ENCODE data around the gene FAM168A.
"Not testable (repeated sequence)": the region's sequence is repeated elsewhere in the genome, so short reads cannot be mapped to it uniquely, and the experiment has no call there.

Gene FAM168A

GRCh38 chr11:73518195-73518594 is 79.7 kb downstream of the FAM168A start:
- no peak for DNase-seq (ENCODE audit: low spot score)

DNA sequence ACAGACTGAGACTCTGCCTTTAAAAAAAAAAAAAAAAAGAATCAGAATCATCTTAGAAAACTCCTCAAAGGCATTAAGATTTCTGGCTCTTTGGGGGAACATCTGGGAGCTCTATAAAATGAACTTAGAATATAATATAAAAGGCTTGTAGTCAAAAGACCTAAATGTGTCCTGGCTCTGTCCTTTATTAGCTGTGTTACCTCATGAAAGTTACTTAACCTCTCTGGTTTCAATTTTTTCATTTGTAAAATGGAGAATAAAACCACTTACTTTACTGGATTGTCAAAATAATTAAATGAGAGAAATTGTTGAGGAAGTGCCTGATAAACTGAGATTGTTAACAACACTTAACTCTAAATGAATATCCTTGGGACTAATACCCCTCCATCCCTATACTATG is 81.8 kb downstream of the FAM168A start:
- no peak for DNase-seq (ENCODE audit: low spot score)

DNA sequence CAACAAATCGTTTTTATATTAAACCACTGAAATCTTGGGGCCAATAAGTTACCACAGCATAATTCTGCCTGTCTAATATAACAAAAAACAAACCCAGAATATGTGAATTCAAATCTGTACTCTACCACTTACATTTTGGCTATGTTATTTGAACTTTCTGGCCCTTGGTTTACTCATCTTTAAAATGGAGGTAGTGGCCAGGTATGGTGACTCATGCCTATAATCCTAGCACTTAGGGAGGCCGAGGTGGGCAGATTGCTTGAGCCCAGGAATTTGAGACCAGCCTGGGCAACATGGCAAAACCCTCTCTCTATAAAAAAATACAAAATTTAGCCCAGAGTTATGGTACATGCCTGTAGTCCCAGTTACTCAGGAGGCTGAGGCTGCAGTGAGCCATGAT is 84.2 kb downstream of the FAM168A start:
- DNase-seq (ENCODE audit: low spot score), result no peak

- DNase-seq (ENCODE audit: low spot score), result no peak
Measured at GRCh38 chr11:73510877-73511276, 87.0 kb downstream of the FAM168A start.

- DNase-seq (ENCODE audit: low spot score), result no peak
Measured at GRCh38 chr11:73510106-73510505, 87.8 kb downstream of the FAM168A start.

DNA sequence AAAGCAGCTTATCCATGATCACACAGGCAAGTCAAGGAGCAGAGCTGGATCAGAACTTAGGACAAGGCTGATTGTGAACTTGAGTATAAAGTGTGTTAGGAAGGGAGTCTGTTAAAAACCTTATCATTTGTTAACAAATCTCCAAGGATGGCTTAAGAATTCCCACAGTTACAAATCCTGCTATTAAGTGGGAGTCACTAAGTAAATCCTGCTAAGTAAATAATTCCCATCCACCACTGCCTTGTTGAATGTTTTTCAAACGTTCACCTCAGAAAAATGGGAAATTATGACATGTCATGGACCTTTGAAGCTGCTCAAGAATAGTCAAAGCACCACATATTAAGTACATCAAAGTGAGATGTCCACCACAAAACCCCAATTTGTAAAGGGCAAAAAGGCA is 88.7 kb downstream of the FAM168A start:
- DNase-seq (ENCODE audit: low spot score), result no peak

GRCh38 chr11:73508243-73509176 is 89.4 kb downstream of the FAM168A start:
- no peak for DNase-seq (ENCODE audit: low spot score)

DNA sequence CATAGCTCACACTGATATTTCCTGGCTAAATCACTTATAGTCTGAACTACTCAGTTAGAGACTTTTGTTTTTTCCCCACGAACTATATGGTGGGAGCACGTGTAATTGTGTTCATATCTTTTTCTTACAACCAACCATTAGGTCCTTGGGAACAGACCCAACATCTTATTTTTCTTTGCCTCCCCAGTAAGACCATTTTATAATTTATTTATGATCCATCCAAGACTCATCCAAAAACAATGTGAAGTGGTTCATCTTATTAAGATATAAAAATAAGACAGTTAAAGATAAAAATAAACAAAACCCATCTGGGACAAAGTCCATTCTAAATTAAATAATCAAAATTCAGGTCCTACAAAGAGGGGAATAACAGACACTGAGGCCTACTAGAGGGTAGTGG is 90.8 kb downstream of the FAM168A start:
- no peak for DNase-seq (ENCODE audit: low spot score)

GRCh38 chr11:73506038-73506437 is 91.9 kb downstream of the FAM168A start:
- no peak for DNase-seq (ENCODE audit: low spot score)

GRCh38 chr11:73498343-73498742 is 99.6 kb downstream of the FAM168A start:
- DNase-seq (ENCODE audit: low spot score), result no peak

- DNase-seq (ENCODE audit: low spot score), result no peak
Measured at GRCh38 chr11:73496134-73496533, 101.8 kb downstream of the FAM168A start.

GRCh38 chr11:73495731-73496130 is 102.2 kb downstream of the FAM168A start:
- no peak for DNase-seq (ENCODE audit: low spot score)

DNA sequence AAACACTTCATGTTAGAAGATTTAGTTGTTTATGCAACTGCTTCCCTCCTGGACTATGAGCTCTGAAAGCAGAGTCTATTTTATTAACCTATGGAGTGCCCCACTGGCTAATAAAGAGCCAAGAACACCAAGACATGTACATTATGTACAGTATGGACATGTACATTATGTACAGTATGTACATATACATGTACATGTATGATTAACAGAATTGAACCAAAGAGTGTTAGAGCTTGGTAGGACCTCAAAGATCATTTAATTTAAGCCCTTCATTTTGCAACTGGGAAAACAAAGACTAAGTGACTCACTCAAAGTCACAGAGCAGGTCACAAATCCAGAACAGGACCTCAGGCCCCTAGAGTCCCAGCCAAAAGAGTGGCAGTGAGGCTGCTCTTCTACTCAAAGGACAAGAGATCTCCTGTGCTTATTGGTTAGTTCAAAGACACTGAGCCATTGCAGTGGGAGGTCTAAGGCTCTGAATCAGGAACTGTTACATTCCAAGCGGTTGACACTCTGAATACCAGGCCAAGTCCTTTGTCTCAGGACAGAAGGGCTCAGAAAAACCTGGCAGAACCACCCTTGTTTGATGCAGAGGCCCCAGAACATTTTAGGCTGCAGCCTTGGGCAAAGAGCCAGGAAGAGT is 103.8 kb downstream of the FAM168A start:
- DNase-seq (ENCODE audit: low spot score), result peak; percentile 89

- no peak for DNase-seq (ENCODE audit: low spot score)
Measured at GRCh38 chr11:73481626-73482025, 116.3 kb downstream of the FAM168A start.

GRCh38 chr11:73480677-73481076 is 117.2 kb downstream of the FAM168A start:
- DNase-seq (ENCODE audit: low spot score), result no peak

- DNase-seq (ENCODE audit: low spot score), result peak; percentile 45
Measured at GRCh38 chr11:73478737-73479347, 119.1 kb downstream of the FAM168A start.

DNA sequence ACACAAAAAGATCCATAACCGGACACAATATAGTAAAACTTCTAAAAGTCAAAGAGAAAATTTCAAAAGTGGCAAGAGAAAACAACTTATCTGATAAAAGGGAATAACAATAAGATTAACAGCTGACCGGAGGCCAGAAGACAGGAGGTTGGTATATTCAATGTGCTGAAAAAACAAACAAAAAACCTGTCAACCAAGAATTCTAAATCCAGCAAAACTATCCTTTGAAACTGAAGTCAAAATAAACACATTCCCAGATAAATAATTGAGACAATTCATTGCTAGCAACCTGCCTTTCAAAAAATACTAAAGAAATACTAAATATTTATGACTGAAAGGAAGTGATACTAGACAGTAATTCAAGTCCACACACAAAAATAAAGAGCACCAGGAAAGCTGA is 120.4 kb downstream of the FAM168A start:
- no peak for DNase-seq (ENCODE audit: low spot score)

- no peak for DNase-seq (ENCODE audit: low spot score)
Measured at GRCh38 chr11:73475549-73476095, 122.3 kb downstream of the FAM168A start.

DNA sequence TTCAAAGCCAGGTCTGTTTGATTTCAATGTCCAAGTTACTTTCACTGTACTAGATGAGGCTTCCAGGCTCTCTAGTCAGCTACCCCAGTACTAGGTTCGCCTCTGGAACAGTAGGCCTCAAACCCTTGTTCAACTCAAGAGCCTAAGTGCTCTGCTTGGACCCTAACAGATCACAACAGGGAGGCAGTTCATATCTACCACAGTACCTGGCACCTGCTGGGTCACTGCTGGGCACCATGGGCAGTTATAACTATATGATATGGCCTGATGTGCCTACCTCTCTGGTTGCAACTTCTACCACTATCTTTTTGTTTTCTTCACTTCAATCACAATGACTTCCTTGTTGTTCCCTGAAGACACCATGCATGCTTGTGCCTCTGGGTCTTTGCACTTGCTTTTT is 124.7 kb downstream of the FAM168A start:
- DNase-seq (ENCODE audit: low spot score), result no peak

DNA sequence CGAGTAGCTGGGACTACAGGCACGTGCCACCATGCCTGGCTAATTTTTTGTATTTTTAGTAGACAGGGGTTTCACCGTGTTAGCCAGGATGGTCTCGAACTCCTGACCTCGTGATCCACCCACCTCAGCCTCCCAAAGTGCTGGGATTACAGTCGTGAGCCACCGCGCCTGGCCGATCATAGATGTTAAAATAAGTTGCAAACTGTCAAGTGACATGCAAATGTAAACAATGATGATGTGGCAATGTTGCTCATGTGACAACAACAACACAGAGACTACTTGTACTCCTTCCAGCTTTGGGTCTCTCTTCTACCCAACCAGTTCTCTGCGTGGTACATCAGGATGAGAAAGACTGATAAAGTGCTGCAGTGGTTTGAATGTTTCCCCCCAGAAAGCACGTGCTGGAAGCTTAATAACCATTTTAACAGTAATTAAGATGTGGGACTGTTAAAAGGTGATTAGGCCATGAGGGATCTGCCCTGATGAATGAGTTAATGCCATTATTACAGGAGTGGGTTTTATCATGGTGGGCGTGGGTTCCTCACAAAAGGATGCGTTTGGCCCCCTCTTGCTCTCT is 127.8 kb downstream of the FAM168A start:
- DNase-seq (ENCODE audit: low spot score), result not testable (repeated sequence)

GRCh38 chr11:73469401-73469800 is 128.5 kb downstream of the FAM168A start:
- DNase-seq (ENCODE audit: low spot score), result no peak

DNA sequence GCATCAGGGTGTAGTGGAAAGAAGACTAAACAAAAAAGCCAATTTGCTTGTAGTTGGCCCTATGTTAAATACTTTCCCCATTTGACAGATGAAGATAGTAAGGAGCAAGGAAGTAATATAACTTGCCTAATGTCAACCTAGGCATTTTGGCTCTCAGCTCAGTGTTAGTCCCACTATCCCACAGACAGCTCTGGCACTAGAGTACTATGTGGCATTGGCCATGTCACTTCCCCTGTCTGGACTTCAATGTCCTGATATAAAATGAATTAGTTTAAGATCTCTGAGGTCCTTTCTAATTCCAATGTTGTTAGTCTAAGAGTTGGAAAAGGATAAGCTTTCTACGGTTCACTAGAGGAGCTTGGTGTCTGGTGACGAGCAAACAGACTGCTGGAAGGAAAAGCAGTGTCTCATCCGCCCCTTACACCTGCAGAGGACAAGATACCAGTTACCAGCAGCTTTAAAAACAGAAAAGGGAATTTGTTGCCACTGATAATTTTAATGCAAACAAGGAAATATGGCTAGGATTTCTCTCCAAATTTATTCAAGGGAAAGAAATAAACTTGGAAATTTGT is 129.2 kb downstream of the FAM168A start:
- DNase-seq (ENCODE audit: low spot score), result no peak

Data from kidney tubule cell (primary cell).